Measurements from ENCODE around the gene SLC44A3.

SLC44A3 gene

GRCh38 chr1:94898491-94899385 lies 78.6 kb downstream of the SLC44A3 start:
- in situ Hi-C loops (cut with HindIII; ENCODE audit: low sequenced_read_pairs), result no loop called here

- in situ Hi-C loops (cut with HindIII; ENCODE audit: low sequenced_read_pairs), result no loop called here
These were observed 79.6 kb downstream of the SLC44A3 start for GRCh38 chr1:94899756-94900155.

GRCh38 chr1:94901841-94902240 lies 81.7 kb downstream of the SLC44A3 start:
- in situ Hi-C loops (cut with HindIII; ENCODE audit: low sequenced_read_pairs), result no loop called here

- in situ Hi-C loops (cut with HindIII; ENCODE audit: low sequenced_read_pairs), result no loop called here
These were observed 83.3 kb downstream of the SLC44A3 start for GRCh38 chr1:94903280-94904009.

- in situ Hi-C loops (cut with HindIII; ENCODE audit: low sequenced_read_pairs), result no loop called here
These were observed 85.0 kb downstream of the SLC44A3 start for GRCh38 chr1:94905207-94905606.

GRCh38 chr1:94906382-94906781 lies 86.2 kb downstream of the SLC44A3 start:
- in situ Hi-C loops (cut with HindIII; ENCODE audit: low sequenced_read_pairs), result no loop called here

GRCh38 chr1:94907136-94907535 lies 87.0 kb downstream of the SLC44A3 start:
- in situ Hi-C loops (cut with HindIII; ENCODE audit: low sequenced_read_pairs), result no loop called here

GRCh38 chr1:94908190-94908589 lies 88.0 kb downstream of the SLC44A3 start:
- in situ Hi-C loops (cut with HindIII; ENCODE audit: low sequenced_read_pairs), result no loop called here

GRCh38 chr1:94908965-94909364 lies 88.8 kb downstream of the SLC44A3 start:
- in situ Hi-C loops (cut with HindIII; ENCODE audit: low sequenced_read_pairs), result no loop called here

- in situ Hi-C loops (cut with HindIII; ENCODE audit: low sequenced_read_pairs), result no loop called here
These were observed 89.3 kb downstream of the SLC44A3 start for GRCh38 chr1:94909486-94909885.

- in situ Hi-C loops (cut with HindIII; ENCODE audit: low sequenced_read_pairs), result no loop called here
These were observed 92.4 kb downstream of the SLC44A3 start for GRCh38 chr1:94912263-94913184.

- in situ Hi-C loops (cut with HindIII; ENCODE audit: low sequenced_read_pairs), result no loop called here
These were observed 97.1 kb downstream of the SLC44A3 start for GRCh38 chr1:94917251-94917650.

GRCh38 chr1:94919241-94920030 lies 99.3 kb downstream of the SLC44A3 start:
- in situ Hi-C loops (cut with HindIII; ENCODE audit: low sequenced_read_pairs), result loop anchor here (5.0 kb wide), 1 partner anchor 57 kb away; no protein-coding TSS in a partner anchor

- in situ Hi-C loops (cut with HindIII; ENCODE audit: low sequenced_read_pairs), result loop anchor here (5.0 kb wide), 1 partner anchor 58 kb away; no protein-coding TSS in a partner anchor
These were observed 99.9 kb downstream of the SLC44A3 start for GRCh38 chr1:94920061-94920460.

- in situ Hi-C loops (cut with HindIII; ENCODE audit: low sequenced_read_pairs), result loop anchor here (5.0 kb wide), 1 partner anchor 60 kb away; no protein-coding TSS in a partner anchor
These were observed 101.8 kb downstream of the SLC44A3 start for GRCh38 chr1:94921977-94922376.

GRCh38 chr1:94922761-94923331 lies 102.7 kb downstream of the SLC44A3 start:
- in situ Hi-C loops (cut with HindIII; ENCODE audit: low sequenced_read_pairs), result loop anchor here (5.0 kb wide), 1 partner anchor 61 kb away; no protein-coding TSS in a partner anchor

GRCh38 chr1:94925004-94925403 lies 104.8 kb downstream of the SLC44A3 start:
- in situ Hi-C loops (cut with HindIII; ENCODE audit: low sequenced_read_pairs), result no loop called here

- in situ Hi-C loops (cut with HindIII; ENCODE audit: low sequenced_read_pairs), result no loop called here
These were observed 105.5 kb downstream of the SLC44A3 start for GRCh38 chr1:94925561-94926125.

All from endothelial cell of hepatic sinusoid (primary cell).